HL-60/S4 treated with retinoic acid at 250 ng/mL for 4 days and 3 days (cell line): Measurements from ENCODE around the gene TNRC6B.
"Not testable (repeated sequence)": the region's sequence is repeated elsewhere in the genome, so short reads cannot be mapped to it uniquely, and the experiment has no call there.

Experiments
- in situ Hi-C: fragments of 300-500 bp; cut with MboI; formaldehyde crosslinking; loops from 2 replicates; pipeline ENCODE4 v1.7.0; 2022; ENCODE audit warnings: low sequenced_read_pairs

Gene TNRC6B

GRCh38 chr22:40181323-40181722, 3.6 kb downstream of the TNRC6B start:
- in situ Hi-C loops = no loop called here

- in situ Hi-C loops = no loop called here
Measured at GRCh38 chr22:40182231-40182835, 4.6 kb downstream of the TNRC6B start.

- in situ Hi-C loops = no loop called here
Measured at GRCh38 chr22:40183029-40183581, 5.4 kb downstream of the TNRC6B start.

GRCh38 chr22:40183603-40184002, 5.9 kb downstream of the TNRC6B start:
- in situ Hi-C loops = not testable (repeated sequence)

GRCh38 chr22:40187389-40187788, 9.7 kb downstream of the TNRC6B start:
- in situ Hi-C loops = no loop called here

- in situ Hi-C loops = no loop called here
Measured at GRCh38 chr22:40189997-40190396, 12.3 kb downstream of the TNRC6B start.

- in situ Hi-C loops = no loop called here
Measured at GRCh38 chr22:40190501-40190900, 12.8 kb downstream of the TNRC6B start.

- in situ Hi-C loops = no loop called here
Measured at GRCh38 chr22:40193429-40194421, 16.0 kb downstream of the TNRC6B start.

GRCh38 chr22:40194656-40195055, 16.9 kb downstream of the TNRC6B start:
- in situ Hi-C loops = no loop called here

- in situ Hi-C loops = no loop called here
Measured at GRCh38 chr22:40196628-40197360, 19.1 kb downstream of the TNRC6B start.

GRCh38 chr22:40197421-40197820, 19.7 kb downstream of the TNRC6B start:
- in situ Hi-C loops = not testable (repeated sequence)

GRCh38 chr22:40198733-40199132, 21.0 kb downstream of the TNRC6B start:
- in situ Hi-C loops = no loop called here

GRCh38 chr22:40199223-40199622, 21.5 kb downstream of the TNRC6B start:
- in situ Hi-C loops = no loop called here

- in situ Hi-C loops = no loop called here
Measured at GRCh38 chr22:40199852-40200251, 22.1 kb downstream of the TNRC6B start.

- in situ Hi-C loops = no loop called here
Measured at GRCh38 chr22:40200795-40201530, 23.2 kb downstream of the TNRC6B start.

GRCh38 chr22:40202225-40202944, 24.7 kb downstream of the TNRC6B start:
- in situ Hi-C loops = no loop called here

- in situ Hi-C loops = no loop called here
Measured at GRCh38 chr22:40203572-40203971, 25.8 kb downstream of the TNRC6B start.

GRCh38 chr22:40204321-40205116, 26.8 kb downstream of the TNRC6B start:
- in situ Hi-C loops = no loop called here

- in situ Hi-C loops = no loop called here
Measured at GRCh38 chr22:40206561-40206960, 28.8 kb downstream of the TNRC6B start.
